HG03558 (cell line): Measurements from ENCODE around the gene CHIA.
"Not testable (repeated sequence)": the region's sequence is repeated elsewhere in the genome, so short reads cannot be mapped to it uniquely, and the experiment has no call there.

Experiments
- ATAC-seq: cut with Tn5 transposase; IDR thresholded peaks from one replicate; pipeline ENCODE4 v1.9.1; 2021; ENCODE audit warnings: moderate number of reproducible peaks; ENCODE audit not compliant: unreplicated experiment; ENCODE audit errors: extremely low read depth

The CHIA gene

DNA sequence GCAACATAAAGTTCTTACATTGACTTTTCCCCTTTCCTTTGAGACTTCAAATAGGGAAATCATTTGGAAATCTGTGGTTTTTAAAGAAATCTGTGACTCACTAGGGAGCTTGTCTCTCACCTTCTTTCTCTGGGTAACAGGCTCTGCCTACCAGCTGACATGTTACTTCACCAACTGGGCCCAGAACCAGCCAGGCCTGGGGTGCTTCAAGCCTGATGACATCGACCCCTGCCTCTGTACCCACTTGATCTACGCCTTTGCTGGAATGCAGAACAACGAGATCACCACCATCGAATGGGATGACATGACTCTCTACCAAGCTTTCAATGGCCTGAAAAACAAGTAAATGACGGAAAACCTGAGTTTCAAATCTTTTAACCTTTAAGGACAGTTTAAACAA is 9.2 kb upstream of the CHIA start:
- no peak for ATAC-seq

DNA sequence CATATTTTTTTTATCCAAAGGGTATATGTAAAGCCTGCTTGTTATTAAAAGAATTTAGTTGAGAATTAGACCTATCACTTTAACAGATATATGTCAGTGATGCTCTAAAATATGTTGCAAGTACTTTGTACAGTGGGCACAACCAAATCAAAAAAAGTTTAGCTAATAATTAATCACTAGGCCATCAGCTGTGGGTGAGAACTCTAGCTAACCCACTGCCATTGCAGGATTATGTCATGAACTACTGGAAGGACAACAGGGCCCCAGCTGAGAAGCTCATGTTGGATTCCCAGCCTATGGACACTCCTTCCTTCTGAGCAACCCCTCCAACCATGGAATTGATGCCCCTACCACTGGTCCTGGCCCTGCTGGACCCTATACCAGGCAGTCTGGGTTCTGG is 6.8 kb upstream of the CHIA start:
- ATAC-seq, result no peak

DNA sequence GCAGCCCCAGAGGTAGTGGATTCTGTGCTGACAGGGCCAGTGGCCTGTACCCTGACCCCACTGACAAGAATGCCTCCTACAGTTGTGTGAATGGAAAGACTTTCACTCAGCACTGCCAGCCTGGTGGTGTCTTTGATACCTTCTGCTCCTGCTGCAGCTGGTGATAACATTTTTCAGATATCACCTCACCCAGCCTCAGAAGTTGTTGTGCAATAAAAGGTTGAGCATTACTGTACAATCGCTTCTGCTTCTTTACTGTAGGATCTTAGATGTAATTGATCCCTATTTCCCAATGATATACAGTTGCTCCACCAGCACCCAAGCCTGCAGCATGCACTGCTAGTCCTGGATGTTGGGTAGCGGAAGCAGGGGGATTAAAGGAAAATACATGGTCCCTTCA is 4.8 kb upstream of the CHIA start:
- no peak for ATAC-seq

DNA sequence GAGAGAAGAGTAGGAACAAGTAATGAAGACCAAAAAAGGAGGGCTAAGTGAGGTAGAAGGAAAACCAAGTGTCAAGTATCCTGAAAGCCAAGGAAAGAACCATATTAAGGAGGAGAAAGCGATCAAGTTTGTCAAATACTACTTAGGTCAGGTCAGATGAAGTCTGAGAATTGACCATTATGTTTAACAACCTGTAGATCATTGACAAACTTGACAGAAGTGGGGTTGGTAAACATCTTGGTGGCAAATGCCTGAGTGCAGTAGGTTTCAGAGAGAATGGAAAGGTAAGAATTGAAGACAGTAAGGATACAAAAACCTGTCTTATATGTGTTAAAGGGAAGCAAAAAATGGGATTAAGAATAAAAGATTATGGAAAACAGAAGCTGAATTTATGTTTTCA is 3.7 kb upstream of the CHIA start:
- ATAC-seq, result no peak

DNA sequence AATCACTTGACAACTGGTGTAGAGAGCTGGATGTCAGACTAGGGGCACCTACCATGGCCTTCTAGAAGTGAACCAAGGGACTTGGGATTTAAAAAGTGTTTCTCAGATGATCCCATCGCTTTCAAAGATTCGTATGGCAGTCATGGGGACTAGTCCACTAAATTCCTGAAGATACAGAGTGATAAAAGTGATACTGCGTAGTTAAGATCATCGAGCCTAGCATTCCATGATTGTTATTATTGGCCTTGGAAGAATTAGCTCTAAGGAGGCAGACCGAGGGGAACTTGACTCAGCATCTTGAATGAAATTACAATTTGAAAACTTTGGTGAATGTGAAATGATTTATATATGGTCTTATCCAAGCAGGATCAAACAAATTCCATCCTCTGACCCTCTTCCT is 1.3 kb upstream of the CHIA start:
- ATAC-seq, result no peak

DNA sequence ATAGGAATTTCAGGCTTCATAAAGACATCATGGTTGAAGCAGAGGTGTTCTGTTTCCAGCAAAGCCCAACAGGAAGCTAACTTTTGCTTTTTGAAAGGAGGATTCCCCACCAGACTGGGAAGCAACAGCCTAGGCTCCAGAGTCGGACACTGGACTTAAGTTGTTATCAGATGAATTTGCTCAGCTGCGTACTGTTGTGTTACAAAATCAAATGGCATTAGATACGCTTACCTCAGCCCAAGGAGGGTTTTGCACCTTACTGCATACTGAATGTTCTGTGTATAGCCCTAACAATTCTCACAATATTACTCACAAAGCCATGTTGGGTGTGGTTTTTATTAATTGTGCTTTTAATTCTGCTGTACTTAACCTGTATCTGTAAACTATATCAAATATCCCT is 547 bp upstream of the CHIA start:
- no peak for ATAC-seq

DNA sequence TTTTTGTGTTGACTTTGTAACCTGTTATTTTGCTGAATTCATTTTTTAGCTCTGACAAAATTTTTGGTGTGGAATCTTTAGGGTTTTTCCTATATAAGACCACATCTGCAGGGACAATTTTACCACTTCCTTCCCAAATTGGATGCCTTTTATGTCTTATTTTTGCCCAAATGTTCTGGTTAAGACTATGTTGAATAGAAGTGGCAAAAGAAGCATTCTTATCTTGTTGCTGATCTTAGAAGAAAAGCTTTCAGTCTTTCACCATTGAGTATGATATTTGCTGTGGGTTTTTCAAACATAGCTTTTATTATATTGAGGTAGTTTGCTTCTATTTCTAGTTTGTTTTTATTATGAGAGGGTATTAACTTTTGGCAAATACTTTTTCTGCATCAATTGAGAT is 3.7 kb downstream of the CHIA start:
- ATAC-seq, result no peak

DNA sequence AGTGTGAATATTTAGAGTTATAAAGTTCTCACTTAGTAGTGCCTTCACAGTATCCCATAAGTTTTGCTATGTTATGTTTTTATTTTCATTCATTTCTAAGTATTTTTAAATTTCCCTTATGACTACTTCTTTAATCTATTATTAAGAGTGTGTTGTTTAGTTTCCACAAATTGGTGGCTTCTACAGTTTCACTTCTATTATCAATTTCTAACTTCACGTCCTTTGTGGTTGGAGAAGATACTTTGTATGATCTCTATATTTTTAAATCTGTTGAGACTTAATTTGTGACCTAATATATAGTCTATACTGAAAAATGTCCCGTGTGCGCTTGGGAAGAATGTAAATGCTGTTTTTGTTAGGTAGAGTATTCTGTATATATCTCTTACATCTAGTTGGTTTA is 11.7 kb downstream of the CHIA start:
- no peak for ATAC-seq

DNA sequence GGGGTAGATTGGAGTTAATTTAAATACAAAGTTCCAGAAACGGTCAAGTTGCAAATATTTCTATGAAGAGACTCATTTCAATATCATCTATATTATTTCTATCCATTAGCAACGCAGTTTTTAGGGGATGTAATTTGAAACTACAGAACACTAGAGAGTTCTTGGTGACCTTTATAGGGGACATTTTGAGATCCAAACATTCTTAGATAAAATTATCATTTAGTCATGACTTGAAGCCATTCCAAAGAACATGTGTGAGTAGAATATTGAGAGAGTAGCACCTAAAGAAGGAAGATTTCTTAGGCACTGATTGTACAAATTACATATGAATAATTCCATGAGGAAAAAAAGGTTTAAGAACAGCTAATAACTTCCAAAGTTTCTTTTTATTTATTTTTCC is 19.0 kb downstream of the CHIA start:
- ATAC-seq, result no peak

DNA sequence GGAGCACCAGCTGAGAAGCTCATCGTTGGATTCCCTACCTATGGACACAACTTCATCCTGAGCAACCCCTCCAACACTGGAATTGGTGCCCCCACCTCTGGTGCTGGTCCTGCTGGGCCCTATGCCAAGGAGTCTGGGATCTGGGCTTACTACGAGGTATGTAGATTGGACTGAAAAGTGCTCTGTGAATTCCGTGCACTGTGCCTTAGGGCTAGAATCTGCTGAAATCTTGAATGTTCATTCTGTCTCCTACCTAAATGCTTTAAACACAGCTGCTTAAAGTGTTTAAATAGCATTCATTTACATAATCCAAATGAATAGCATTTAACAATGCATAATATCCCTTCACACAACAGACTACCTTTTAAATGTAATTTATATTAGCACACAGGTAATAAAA is 27.9 kb downstream of the CHIA start:
- ATAC-seq, result no peak

DNA sequence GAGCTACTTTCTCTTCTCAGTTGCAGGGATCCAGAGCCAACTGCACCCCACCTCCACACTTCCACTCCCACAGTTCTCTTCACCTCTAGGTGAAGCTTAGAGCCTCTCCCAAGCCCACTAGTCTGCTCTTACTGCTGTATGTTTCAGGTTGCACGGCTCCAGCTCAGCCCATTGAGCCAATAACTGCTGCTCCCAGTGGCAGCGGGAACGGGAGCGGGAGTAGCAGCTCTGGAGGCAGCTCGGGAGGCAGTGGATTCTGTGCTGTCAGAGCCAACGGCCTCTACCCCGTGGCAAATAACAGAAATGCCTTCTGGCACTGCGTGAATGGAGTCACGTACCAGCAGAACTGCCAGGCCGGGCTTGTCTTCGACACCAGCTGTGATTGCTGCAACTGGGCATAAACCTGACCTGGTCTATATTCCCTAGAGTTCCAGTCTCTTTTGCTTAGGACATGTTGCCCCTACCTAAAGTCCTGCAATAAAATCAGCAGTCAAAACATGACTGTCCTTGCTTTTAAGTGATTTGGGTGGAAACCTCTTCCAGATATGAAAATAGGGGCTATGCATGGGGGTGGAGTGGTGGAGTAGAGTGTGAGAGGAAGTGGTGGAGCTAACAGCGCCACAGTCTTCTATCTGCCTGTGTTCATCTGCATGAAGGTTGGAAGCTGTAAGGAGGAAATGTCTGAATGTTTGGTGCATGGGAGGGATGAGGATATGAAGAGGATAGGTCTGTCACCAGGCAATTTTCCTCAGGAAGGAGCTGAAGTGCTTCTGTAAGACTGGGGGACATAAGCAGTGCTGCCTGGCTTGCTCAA is 29.6 kb downstream of the CHIA start:
- ATAC-seq, result no peak

DNA sequence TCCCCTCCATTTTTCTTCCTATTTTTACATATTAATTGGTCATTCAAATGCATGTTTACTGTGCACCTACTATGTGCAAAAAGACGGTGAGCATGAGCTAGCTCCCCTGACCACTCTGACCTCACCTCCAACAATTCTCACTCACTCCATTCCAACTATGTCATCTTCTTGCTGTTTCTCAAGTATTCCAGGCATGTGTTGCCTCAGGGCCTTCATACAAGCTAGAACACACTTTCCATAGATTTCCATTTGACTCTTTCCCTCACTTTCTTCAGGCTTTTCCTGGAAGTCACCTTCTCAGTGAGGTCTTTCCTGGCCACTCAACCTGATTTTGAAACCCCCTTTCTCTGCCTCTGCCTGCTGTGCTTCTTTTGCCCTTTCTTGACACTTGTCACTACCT is 32.6 kb downstream of the CHIA start:
- ATAC-seq, result no peak

DNA sequence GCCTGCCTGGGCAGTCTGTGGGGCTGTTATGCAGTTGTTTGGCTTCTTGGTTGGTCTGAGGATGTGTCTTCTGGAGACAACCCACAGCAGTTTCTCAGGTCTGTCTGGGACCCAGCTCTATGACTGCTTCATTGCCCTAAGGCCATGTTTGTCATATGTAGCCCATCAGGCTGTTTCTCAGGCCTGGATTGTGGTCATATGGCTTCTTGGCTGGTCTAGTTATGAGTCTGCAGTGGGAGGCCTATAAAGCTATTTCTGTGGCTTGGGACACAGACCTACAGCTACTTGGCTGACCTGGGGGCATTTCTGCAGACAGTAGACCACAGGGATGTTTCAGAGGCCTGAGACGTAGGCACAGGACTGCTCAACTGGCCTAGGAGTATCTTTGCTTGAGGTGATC is 41.5 kb downstream of the CHIA start:
- no peak for ATAC-seq

DNA sequence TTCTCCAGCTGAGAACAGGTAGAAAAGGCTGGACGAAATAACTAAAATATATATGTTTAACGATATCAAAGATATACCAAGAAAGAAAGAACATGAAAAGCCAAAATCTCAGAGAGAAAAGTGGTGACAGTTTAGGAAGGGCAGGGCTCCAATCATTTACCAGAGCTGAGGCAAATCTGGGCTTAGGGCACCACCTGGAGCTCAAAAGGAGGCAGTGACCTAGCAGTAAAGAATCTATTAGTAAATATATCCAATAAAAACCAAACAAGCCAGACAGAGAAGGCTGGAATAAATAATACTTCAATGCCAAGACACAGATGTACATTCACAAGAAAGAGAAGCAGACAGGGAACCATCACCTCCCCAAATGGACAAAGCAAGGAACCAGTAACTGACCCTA is 43.5 kb downstream of the CHIA start:
- ATAC-seq, result no peak

DNA sequence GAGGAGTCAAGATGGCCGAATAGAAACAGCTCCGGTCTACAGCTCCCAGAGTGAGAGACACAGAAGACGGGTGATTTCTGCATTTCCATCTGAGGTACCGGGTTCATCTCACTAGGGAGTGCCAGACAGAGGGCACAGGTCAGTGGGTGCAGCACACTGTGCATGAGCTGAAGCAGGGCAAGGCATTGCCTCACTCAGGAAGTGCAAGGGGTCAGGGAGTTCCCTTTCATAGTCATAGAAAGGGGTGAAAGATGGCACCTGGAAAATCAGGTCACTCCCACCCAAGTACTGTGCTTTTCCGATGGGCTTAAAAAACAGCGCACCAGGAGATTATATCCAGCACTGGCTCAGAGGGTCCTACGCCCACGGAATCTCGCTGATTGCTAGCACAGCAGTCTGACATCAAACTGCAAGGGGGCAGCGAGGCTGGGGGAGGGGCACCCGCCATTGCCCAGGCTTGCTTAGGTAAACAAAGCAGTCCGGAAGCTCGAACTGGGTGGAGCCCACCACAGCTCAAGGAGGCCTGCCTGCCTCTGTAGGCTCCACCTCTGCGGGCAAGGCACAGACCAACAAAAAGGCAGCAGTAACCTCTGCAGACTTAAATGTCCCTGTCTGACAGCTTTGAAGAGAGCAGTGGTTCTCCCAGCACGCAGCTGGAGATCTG is 44.7 kb downstream of the CHIA start:
- not testable (repeated sequence) for ATAC-seq

DNA sequence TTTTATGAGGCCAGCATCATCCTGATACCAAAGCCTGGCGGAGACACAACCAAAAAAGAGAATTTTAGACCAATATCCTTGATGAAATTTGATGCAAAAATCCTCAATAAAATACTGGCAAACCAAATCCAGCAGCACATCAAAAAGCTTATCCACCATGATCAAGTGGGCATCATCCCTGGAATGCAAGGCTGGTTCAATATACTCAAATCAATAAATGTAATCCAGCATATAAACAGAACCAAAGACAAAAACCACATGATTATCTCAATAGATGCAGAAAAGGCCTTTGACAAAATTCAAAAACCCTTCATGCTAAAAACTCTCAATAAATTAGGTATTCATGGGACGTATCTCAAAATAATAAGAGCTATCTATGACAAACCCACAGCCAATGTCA is 48.2 kb downstream of the CHIA start:
- ATAC-seq, result not testable (repeated sequence)

DNA sequence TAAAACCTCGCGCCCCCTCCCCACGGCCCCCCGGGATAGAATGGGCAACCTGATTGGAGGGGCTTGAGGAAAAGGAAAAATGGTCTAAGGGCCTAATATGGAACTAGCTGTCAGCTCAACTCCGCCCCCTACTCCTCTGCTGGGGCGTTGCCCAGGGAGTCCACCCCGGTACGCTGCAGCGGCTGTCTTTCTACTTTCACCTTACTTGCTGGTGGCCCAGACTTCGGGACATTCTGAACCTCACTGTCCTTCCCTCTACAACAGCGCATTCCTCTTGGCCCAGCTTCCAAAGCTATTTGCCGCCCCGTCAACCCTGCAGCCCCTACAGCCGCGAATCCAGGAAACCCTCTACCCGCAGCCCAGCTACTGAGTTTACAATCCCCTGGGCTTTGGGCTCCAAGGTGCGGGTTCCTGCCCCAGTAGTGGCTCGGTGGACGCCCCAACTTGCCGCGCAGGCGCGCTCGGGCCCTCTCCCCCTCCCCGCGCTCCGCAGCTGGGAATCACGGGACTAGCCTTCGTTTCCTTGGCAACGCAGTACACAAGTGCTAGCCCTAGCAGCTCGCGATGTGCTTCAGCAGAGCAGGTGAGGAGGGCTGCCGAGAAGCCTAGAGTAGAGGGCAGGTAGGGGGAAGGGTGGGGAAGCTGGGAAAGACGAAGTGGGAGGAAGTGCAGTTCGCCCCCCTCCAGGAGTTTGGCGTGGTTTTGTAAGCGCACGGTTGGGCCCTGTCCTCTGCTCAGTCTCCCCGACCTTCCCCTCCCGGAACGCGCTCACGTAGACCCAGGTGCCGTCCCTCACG is 55.6 kb downstream of the CHIA start:
- peak; percentile 77 for ATAC-seq

DNA sequence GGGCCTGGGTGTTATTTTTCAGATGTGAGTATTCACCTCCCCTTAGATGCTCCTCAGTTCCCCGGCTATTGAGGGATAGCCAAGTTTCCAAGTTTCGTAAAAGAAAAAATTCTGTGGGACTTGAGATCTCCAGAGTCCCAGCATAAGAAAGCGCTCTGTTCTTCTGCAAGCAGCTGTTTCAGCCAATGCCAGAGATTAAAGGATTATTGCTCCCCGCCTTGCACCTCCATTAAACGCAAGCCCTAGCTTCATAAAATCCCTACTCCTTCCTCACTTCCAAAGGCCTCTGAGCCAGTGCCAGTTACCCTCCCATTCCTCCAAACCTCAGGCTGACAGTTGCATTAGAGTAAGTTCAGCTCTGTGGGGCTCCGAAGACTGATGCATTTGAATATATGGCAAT is 56.4 kb downstream of the CHIA start:
- no peak for ATAC-seq

DNA sequence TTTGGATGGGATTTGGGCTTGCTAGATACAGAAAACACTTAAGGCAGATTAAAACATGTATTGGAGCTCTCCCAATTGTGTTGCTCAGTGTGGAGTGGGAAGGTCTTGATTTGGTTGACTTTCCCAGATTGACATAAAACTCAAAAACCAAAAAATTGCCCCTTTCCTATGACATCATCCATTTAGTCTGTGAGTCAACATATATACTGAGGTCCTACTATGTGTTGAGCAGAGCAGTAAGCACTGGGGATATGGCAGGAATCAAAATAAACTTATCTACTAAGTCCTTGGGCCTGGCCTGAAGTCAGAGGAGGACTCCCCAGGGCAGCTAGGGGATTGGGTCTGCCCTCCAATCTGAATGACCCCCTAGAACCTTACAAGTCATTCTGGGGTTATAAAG is 61.0 kb downstream of the CHIA start:
- no peak for ATAC-seq

DNA sequence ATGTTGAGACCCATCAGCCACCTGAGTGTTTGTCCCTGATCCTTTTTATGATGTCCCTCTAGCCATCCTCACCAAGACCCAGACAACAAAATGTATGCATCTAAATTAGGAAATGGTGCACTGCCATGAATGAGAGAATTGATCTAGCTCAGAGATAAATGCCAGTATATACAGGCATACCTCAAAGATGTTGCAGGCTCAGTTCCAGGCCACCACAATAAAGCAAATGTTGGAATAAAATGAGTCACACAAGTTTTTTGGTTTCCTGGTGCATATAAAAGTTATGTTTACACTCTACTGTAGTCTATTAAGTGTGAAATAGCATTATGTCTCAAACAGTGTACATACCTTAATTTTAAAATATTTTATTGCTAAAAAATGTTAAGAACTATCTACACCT is 63.9 kb downstream of the CHIA start:
- no peak for ATAC-seq

DNA sequence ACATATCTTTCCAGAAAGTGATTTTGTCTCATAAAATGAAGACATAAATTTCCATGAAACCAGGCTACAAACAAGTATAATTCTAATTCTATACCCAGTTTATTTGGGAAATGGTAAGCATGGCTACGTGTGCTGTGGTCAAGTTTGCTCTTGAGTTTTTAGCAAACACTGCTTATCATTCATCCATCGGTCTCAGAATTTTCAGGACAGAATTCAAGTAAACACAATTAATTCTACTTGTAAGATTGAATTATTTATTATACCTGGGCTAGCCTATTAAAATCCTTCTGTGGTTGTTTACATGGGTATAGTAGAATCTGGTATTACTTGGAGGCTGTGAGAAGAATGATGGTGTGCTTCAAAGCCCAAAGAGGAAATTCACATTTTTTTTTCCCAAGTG is 68.3 kb downstream of the CHIA start:
- ATAC-seq, result no peak
